GM19397 (cell line): Measurements from ENCODE around the gene ELOB.

Experiments
- ATAC-seq: cut with Tn5 transposase; IDR thresholded peaks from one replicate; pipeline ENCODE4 v1.9.1; 2021; ENCODE audit warnings: mild to moderate bottlenecking, moderate library complexity; ENCODE audit not compliant: unreplicated experiment

The ELOB gene

DNA sequence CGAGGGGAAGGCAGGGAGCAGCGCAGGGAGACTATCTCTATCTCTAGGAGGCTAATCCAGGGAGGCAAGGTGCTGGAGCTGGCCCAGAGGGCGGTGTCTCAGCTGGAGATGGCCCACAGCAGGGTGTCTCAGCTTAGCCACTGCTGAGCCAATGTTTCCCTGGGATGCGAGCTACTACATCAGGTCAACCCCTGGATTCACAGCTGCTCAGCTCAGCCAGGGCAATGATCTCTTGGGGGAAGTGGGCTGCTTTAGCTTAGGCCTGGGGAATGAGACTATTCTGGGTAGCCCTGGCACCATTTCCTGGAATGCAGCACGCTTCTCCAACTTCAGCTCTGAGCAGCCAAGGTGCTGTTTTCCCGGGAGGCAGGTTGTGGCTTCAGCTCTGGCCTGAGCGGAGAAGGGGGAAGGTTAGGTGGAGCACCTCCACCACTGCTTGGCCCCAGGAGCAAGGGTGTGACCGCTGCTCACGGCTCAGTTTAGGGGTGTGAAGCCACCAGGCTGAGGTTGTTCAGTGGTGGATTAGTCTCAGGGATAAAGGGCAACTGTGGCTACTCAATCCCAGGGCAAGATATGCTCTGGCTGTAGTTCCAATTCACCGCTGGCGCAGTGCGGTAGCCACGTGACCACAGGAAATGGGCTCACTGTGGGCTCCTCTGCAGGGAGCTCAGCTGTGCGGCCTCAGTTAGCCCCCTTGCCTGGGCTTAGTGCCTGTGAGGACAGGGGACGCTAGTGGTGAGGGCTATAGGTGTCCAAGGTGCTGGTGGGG is 34.8 kb upstream of the ELOB start:
- ATAC-seq, result no peak

DNA sequence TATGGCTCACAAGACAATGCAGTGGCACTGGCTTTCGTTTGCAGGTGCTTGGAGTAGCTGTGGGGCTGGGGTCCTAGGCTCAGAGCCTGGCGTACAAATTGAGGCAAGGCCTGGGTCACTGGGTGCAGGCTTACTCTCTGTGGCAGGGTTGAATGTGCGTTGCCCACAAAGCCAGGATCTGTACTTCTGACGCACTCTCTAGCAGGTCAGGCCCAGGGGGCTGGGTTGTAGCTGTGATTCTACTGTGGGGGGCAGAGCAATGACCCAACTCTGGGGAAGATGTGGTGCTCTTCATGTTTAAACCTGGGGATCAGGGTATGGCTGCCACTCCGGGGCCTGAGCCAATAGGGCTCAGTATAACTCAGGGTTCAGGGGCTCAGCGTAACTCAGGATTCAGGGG is 33.6 kb upstream of the ELOB start:
- ATAC-seq, result no peak

DNA sequence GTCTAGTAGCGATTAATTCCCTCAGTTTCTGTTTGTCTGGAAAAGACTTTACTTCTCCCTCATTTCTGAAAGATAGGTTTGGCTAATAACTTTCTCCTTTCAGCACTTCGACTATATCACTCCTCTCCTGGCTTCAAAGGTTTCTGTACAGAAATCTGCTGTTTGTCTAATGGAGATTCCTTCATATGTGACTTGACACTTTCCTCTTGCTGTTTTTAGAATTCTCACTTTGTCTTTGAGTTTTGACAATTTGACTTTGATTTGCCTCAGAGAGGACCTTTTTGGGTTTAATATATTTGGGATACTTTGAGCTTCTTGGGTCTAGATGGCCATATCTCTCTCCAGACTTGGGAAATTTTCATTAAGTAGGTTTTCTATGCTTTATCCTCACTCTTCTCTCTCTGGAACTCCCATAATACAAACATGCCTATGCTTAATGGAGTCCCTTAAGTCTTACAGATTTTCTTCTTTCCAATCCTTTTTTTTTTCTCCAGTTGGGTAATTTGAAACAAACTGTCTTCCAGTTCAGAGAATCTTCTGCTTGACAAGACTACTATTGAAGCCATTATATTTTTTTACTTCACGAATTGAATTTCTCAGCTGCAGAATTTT is 32.2 kb upstream of the ELOB start:
- ATAC-seq, result no peak

DNA sequence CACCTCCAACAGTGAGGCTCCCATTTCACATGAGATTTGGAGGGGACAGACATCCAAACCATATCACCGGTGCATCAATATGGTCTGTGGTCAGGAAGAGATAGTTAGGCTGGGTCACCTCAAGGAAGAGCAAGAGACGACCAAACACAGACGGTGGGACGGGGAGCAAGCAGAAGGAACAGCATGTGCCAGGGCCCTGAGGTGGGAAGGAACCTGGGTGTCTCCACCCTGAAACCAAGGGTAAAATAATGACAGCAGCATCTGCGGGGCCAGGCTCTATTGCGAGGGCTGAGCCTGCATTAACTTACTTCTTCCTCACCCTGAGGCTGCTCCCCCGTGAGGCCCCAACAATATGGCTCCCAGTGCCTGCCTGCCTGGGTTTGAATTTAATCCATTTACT is 31.1 kb upstream of the ELOB start:
- ATAC-seq, result no peak

DNA sequence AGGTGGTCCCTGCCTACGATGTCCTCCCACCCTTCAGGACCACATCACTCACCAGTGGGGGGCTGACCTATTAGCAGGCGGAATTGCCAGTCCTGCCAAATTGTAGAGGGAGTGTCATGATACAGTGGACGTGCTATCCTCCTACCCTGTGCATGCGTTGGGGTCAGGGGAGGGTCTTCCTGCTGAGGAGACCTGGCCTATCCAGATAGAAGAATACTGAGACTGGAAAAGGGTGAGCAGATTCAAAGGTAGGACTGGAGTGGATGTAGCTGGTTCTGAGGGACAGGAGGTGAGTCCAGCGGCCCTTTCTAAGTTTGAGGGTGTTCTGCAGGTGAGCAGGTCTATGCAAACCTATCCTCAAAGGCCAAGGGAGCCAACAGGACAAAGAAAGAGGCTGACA is 29.2 kb upstream of the ELOB start:
- ATAC-seq, result no peak

DNA sequence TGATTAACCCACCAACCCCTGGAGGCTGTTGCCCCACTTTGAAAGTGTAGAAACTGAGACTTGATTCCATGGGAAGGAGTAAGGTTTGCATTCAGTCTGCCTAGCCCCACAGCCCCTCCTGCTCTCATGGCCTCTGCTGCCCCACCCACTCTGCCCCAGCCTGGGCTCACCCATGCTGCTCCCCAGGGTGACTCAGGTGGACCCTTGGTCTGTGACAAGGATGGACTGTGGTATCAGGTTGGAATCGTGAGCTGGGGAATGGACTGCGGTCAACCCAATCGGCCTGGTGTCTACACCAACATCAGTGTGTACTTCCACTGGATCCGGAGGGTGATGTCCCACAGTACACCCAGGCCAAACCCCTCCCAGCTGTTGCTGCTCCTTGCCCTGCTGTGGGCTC is 27.6 kb upstream of the ELOB start:
- ATAC-seq, result no peak

DNA sequence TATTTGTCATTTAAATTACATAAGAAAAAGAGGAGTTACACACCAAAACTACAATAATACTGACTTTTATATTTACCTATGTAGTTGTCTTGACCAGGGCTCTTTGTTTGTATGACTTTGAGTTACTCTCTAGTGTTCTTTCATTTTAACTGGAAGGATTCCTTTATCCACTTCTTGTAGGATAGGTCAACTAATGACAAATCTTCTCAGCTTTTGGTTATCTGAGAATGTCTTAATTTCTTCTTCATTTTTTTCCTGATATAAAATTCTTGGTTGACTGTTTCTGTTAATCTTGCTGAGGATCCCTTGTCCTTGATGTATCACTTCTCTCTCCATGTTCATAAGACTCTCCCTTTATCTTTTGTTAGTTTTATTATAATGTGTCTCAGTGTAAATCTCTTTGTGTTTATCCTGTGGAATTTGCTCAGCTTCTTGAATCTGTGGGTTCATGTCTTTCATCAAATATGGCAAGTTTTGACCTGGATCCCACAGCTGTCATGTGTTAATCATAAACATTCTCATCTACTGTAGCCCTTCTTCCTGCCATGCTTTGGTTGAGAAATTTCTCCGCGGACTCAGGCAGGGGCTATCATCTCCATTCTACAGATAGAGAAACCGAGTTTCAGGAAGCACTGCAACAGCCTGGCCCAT is 26.6 kb upstream of the ELOB start:
- ATAC-seq, result no peak

DNA sequence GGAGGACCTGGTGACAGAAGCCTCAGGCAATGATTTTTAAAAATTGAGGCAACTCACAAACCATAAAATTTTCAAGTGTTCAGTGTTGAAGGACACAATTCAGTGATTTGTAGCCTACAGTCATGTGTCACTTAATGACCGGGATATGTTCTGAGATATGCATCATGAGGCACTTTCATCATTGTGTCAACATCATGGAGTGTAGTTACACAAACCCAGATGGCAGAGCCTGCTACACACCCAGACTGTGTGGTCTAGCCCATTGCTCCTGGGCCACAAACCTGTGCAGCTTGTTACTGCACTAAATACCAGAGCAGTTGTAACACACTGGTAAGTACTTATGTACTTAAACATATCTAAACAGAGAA is 22.8 kb upstream of the ELOB start:
- no peak for ATAC-seq

DNA sequence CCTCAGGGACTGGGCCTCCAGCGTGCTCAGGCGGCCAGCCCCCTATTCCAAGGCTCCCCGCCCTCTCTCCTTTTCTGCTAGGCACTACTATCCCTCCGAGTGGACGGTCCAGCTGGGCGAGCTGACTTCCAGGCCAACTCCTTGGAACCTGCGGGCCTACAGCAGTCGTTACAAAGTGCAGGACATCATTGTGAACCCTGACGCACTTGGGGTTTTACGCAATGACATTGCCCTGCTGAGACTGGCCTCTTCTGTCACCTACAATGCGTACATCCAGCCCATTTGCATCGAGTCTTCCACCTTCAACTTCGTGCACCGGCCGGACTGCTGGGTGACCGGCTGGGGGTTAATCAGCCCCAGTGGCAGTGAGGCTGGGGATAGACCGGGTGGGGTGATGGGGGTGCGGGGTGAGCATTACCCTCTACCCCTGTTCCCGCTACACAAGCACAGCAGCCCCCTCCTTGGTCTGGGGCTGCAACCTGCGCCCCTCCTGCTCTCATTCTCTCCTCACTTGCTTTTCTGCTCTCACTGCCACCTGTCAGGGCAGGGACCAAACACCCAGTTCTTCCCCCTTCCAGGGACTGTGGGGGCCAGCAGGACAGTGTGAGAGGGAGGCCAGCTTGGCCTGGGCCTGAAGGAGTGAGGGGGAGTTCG is 22.3 kb upstream of the ELOB start:
- ATAC-seq, result no peak

DNA sequence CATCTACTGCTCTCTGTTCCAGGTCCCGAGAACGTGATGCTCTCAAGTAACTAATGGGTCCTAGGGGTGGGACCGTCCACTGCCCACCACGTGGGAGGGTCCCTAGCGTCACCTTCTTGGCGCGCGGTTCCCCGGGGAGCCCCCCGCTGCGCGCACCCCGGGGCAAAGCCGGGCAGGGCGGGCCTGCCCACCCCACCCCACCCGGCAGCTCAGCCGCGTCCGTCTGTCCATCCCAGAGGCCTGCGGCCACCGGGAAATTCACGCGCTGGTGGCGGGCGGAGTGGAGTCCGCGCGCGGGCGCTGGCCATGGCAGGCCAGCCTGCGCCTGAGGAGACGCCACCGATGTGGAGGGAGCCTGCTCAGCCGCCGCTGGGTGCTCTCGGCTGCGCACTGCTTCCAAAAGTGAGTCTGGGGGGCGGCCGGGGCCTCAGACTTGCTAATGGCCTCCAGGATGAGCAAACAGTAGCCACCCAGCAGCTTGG is 21.7 kb upstream of the ELOB start:
- ATAC-seq, result no peak

DNA sequence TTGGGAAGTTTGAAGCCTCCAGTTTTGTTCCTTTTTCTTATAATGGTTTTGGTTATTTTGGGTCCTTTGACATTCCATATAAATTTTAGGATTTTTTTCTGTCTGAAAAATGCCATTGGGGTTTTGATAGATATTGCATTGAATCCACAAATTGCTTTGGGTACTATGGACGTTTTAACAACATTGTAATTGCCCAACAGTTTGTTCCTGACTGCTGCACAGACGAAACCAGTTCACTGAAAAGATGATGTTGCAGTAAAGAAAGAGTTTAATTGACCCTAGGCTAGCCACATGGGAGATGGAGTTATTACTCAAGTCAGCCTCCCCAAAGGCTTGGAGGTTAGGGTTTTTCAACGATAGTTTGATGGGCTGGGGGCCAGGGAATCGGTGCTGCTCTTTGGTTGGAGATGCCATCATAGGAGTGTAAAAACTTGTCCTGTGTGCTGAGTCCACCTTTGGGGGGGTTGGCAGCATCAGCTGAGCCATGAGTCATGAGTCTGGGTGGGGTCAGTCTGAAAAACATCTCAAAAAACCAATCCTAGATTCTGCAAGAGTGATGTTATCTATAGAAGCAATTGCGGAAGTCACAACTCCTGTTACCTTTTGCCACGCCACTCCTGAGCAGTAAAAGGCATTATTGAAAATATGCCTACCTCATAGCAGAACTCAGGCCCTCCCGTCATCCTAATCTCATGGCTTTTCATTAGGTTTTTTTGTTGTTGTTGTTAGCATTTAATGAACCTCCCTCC is 18.5 kb upstream of the ELOB start:
- ATAC-seq, result no peak

DNA sequence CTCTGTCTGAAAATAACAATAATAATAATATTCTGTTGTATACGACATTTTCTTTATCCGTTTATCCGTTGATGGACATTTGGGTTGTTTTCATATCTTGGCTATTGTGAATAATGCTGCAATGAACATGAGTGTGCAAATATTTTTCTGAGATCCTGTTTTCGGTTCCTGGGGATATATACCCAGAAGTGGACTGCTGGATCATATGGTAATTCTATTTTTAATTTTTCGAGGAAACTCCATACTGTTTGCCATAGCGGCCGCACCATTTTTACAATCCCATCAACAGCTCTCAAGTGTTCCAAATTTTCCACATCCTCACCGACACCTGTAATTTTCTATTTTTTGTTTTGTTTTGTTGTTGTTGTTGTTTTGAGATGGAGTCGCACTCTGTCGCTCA is 15.9 kb upstream of the ELOB start:
- ATAC-seq, result no peak

DNA sequence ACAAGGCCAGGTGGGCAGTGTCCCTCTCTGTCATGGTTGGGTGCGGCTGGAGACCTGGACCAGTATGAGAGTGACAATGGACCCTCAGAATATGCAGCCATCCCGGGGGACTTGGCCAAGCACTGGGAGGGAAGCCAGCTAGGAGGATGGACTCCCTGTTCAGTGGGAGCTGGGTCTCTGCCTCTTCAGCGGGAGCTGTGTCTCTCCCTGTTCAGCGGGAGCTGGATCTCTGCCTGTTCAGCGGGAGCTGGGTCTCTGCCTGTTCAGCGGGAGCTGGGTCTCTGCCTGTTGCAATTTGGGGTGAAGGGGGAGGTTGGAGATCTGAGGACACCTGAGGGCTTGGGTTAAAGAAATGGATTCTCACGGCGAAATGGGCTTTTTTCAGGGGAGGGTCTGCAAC is 14.1 kb upstream of the ELOB start:
- ATAC-seq, result no peak

DNA sequence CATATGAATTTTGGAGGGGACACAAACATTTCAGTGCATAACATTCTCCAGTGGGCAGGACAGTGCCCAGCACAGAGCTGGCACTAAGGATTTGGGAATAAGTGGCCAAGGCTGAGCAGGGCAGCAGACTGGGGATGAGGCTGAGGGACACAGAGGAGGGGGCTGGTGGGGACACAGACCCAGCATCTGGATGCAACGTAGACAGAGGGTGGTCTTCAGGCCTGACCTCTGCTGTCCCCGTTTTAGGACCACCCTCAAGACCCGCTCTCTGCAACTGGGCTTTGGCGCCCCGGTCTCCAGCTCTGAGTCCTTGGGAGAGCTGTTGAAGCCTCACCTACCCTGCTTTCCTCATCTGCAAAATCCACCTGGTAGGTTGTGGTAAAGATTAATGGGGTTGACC is 13.6 kb upstream of the ELOB start:
- ATAC-seq, result no peak

DNA sequence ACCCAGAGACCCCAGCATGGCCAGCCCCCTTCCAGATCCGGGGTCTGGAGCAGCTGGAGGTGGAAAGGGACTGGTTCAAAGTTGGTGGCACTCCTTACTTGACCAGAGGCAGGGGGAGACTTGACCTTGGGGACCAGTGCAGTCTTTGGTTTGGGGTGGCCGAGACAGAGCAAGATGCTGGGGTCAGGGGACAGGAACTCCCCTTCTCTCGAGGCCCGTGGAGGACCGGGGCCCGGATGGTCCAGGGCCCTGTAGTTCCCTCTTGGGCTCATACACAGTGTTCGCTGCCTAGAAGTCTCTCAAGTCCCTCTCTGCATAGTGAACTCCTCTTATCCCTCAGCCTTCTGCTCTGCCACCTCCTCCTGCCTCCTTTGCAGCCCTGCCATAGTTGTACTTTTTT is 10.9 kb upstream of the ELOB start:
- ATAC-seq, result no peak

DNA sequence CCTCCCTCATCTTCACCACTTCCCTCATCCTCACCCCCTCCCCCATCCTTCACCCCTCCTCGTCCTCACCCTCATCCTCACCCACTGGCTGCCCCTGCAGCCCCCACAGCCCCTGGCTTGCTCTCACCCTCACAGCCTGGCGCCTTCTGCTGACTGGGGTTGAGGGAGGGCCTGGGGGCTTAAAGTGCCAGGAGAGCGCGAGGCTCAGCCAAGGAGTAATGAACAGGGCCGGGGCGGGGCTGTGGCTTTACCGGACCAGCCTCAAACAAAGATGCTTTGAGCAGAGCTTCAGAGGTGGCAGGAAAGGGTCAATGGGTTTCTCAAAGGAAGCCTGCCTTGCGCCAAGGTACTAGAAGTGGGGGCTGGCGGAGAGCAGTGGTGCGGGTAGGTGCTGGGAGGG is 10.3 kb upstream of the ELOB start, which contains the start of gene PRSS33:
TSS of gene PRSS33 (minus strand) at position 155 of the 400 bp plus-strand sequence. CDS start 1,013 bp downstream, outside the sequence.
- ATAC-seq, result no peak

DNA sequence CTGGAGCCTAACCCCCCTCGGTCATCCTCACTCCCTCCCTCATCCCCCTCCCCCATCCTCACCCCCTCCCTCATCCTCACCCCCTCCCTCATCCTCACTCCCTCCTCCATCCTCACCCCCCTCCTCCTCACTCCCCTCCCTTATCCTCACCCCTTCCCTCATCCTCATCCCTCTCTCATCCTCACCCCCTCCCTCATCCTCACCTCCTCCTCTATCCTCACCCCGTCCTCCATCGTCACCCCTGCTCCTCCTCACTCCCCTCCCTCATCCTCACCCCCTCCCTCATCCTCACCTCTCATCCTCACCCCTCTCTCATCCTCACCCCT is 9.7 kb upstream of the ELOB start:
- ATAC-seq, result no peak

DNA sequence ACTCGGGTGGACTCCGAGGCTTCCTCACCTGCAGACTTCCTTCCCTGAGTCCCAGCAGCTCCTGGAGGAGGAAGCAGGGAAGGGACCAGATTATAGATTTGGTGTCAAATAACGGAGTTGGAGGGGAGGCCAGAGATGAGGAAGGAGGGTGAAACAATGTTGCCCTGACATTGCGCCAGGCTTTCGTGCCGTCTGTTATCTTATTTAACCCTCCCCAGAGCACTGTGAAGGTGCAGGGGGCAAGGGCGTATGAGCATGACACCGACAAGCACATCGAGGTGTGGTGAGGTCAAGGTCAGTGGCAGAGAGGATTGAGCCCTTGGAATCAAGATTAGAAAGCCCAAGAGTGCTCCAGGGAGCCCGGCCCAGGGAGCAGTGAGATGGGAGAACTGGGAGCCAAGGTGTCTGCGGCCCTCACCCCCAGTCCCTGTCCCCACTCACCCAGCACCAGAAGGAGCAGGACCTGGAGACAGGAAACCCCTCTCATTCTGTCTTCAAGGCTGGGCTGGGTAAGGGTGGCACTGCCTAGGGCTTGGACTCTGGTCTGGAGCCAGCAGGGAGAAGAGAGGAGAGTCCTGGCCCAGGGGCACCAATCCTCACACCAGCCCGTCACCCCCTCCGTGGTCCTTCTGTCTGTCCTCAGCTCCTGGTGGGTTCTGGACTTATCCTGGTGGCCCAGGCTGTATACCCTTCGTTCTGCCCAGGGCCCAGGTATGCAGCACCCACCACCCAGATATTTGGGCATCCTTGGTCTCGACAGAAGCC is 9.2 kb upstream of the ELOB start:
- ATAC-seq, result no peak

DNA sequence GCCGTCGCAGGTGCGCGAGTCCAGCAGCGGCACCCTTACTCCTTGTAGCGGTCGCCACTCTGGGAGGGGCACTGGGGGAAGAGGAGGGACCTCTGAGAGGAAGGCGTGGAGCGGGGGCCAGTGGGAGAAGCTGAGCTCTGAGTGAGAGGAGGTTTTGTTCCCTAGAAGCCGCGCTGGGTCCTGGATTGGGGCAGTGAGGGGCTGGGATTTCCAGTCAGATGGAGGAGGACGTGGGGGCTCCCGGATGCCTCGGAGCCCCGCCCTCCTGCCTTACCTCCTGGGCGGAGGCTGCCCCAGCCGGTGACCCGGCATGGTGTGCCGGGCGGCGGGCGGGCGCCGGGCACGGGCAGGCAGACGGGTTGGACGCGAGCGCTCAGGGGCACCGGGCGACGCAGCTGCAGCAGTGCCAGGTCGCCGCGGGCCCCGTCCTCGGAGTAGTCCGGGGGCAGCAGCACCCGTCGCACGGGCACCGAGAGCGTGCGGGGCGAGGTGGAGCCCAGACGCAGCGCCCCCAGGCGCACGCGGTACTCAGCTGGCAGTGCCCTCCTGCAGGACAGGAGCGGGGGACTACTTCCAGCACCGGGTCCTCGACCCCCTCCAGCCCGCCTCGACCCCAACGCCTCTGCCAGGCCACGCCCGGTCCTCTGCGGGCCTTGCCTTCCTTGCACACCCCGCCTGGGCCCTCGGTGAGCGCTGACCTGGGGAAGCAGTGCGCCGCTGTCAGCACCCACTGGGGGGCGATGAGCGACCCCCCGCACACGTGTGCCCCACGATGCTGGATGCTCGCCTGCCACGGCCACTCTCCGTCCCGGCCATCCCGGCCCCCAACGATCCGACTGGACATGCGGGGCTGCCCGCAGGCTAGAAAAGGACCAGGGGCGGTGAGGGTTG is 8.3 kb upstream of the ELOB start:
- ATAC-seq, result no peak
